Brain pericyte (primary cell): ENCODE measurements around the gene TMEM170B.

Source experiments
- DNase-seq: peaks from one replicate; pipeline ENCODE4 v3.0.0-alpha.2; 2012; ENCODE audit warnings: low read depth, low spot score

TMEM170B gene

DNA sequence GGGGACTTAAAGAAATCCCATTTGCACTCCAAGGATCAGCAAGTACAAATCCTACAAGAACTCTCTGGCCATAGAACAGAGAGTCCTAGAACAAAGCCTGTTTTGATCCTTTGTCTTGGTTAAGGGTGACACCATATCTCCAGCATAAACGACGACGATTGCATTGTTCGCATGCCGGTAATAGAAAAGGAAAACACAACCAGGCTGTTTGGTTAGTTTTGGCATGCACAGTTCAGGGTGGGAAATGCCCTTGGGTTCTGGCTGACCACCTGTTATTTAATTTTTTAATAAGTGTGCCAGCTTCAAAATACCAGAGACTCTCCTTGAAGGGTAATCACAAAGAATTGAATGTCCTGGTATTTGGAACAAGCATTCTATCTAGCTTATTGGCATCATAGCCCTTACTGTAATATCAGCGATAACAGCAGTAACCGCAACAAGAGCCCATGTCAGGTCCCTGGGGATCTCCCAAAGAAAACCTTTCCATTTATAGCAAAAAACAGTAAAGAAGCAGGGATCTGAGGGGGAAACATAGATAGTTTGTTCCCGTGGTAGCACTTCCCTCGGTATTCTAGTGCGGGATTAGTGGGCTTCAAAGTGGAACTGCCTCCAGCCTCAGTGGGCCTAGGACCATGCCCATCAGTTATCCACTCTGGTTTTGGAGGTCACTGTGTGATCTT, 77.1 kb downstream of the TMEM170B start:
- no peak for DNase-seq

DNA sequence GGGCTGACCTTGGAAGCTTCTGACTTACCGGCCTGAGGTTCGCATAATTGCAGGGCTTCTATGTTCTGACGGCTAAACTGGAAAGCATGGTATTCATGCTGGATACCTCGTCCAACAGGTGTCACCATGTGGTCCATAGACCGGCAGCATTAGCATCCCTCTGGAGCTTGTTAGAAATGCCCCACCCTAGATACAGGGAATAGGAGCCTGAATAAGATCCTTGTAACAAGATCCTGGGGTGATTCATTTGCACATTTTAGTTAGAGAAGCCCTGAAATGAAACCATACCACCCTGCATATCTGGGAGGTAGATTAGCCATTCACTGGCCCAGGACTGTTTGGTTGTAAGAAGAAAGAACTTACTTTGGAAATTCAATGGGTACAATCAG, 77.7 kb downstream of the TMEM170B start:
- no peak for DNase-seq

DNA sequence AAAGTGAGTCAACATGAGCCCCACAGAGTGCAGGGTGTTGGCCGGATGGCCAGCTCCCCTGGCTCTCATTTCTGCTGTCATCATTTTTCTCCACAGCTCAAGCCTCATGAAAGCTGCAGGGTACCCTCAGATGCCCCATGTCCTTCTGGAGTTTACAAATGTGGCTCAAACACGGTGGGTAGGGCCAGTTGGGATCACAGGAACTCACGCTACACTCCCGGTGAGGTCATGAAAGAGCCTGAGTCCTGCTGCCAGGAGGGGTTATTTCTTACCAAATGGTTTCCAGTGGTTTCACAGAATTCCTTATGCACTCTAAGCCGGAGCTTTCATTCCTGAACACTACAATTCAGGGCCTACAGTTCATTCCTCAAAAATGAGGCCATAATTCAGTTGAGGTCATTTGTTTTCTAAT, 78.7 kb downstream of the TMEM170B start:
- DNase-seq = peak; percentile 83

DNA sequence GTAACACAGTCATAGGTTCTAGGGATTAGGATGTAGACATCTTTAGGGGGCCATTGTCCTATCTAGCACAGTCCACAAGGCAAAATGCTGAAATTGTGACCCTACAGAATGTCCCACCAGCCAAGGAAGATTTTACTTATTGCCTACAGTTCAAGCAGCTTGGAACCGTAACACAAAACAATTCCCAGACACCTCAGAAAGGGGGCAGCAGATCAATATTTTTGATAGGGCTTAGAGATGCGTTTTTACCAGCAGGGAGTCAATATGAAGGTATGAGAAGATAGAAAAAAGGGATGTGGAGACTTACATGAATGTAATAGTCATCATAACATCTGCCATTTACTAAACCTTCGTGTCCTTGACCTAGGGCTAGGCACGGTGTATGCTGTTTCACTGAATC, 81.0 kb downstream of the TMEM170B start:
- DNase-seq = no peak

DNA sequence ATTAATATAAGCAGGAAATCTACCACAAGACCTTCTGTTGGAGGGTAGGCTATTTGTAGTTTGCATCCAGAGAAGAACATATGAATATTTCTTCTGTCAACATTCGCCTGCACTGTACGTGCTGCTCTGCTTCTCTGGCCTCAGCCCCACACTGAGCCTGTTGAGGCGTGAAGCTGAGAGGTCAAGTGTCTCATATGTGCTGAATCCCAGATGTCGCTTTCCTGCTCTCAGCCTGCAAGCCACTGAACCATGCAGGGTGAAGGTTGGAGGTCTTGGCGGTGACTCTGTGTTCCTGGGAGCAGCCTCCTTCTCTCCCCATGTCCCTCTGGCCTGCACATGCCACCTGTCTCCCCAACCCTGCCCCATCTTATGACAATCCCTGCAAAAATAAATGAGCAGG, 83.6 kb downstream of the TMEM170B start:
- no peak for DNase-seq

DNA sequence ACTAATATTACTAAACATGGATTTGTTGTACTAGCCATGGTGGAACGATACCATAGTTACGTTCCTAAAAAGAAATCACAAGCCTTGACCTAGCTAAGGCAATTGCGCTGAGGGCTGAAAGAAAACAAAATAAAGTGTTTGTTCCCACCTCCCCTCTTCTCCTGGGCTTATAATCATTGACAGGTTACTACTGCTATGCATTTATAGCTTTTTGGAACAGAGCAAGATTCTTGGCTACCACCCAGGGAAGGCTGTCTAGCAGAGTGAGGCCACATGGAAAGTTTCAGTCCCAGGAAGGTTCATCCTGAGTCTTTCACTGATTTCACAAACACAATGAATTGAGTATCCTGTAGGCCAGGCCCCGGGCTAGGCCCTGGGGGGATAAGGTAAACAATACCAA, 84.6 kb downstream of the TMEM170B start:
- no peak for DNase-seq

DNA sequence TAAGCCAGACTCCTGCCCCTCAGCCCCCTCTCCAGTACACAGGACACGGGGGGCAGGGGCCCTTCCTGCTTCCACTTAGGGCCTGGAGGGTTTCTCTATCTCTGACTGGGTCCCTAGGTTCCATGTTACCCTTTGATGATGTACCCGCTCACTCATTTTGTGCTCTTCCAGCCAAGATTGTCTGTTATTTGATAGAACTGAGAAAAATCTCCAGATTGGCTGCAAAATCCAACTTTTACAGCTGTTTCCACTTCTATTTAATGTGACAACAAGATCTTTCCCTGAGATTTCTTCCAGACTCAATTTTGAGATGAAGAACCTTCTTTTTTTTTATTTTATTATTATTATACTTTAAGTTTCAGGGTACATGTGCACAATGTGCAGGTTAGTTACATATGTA, 85.7 kb downstream of the TMEM170B start:
- DNase-seq = no peak

DNA sequence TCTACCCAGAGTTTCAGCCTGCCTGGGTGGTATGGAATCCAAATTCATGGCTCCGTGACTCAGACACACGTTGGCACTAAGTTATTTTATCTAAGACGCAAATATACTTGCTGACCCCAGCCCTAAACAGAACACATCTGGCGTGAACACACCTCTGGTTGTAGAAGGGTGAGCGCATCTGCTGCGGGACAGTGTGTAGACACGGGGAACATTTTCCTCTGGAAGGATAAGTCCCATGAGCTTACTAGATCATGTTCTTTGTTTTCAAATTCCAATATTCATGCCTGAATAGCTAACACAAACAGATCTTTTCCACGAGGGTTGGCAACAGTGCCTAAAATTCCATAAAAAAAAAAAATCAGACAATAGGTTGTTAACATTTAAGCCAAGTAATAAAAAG, 87.8 kb downstream of the TMEM170B start:
- DNase-seq = no peak

DNA sequence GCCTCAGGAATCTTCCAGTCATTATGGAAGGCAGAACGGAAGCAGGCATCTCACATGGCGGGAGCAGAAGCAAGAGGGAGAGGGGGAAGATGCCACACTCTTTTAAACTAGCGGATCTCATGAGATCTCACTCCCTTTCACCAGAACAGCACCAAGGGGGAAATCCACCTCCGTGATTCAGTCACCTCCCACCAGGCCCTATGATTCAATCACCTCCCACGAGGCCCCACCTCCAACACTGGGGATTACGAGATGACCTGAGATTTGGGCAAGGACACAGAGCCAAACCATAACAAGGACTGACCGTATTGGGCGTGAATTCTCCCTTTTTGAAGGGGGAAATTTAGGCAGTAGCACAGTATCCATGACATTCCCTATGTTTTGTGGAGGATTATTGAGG, 88.8 kb downstream of the TMEM170B start:
- no peak for DNase-seq

DNA sequence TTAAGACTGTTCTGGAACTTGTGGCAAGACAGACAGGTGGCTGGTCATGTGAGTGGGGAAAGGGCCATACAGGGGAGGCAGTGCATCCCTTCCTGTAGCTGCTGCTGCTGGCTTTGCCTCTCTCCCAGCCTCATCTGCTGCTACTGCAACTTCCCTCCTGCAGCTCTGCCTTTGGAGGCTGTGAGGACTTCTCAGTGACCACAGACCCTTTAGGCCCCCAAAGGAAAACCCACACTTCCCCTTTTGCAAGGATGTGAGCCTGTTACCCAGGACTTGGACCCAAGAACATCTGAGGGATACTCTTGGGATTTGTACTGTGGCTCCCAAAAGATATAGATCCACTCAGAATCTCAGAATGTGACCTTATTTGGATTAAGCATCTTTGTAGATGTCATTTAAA, 91.0 kb downstream of the TMEM170B start:
- no peak for DNase-seq

DNA sequence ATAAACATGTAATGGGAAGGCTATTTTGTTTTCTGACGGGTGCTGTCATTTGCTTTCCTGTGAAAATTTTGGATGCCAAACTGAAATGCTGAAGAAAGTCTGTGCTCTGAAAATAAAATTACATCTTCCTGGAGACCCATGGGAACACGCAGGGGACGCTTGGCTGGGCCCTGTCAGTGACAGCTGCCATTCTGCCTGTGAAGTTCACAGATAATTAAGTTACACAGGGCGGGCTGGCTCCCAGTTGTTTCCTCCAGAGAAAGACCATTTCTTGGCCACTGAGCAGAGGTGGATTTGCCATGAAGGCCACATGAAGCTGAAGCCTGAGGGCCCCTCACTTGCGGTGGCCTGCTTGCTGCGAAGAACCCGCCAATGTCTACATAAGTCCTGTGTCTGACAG, 93.5 kb downstream of the TMEM170B start:
- no peak for DNase-seq

DNA sequence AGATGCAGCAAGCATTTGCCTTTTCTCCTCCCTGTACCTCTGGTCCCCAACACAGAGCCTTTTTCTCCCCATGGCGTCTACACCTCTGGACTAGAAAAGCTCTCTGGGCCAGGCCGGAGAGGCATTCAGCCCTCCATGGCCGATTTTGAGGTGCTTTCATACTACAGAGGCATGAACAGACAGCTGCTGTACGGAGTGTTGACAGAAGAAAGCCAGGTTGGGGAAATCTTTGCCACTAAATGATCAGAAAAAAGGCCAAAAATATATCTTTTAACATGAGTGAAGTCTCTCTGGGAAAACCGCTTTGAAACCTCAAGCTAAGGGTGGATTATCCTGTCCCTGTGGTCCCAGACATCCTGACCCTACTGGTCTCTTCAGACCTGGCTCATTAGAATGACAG, 94.0 kb downstream of the TMEM170B start:
- no peak for DNase-seq

DNA sequence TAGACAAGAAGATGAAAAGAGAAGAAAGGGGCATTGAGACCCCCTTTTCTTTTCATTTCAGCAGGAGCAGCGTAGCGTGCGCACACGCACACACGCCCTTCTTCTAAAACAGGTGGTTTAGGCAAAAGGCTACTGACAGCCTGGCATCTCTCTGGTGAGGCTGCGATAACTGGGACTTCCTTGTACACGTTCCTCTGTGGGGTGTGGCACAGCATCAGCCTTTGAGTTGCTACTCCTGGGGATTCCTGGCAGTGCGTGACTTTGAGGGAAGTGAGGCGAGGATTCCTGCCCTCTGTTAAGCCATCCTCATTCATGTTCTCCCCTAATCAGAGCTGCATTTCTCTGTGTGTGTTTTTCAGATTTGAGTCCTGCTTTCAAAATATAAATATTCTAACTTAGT, 94.7 kb downstream of the TMEM170B start:
- no peak for DNase-seq

DNA sequence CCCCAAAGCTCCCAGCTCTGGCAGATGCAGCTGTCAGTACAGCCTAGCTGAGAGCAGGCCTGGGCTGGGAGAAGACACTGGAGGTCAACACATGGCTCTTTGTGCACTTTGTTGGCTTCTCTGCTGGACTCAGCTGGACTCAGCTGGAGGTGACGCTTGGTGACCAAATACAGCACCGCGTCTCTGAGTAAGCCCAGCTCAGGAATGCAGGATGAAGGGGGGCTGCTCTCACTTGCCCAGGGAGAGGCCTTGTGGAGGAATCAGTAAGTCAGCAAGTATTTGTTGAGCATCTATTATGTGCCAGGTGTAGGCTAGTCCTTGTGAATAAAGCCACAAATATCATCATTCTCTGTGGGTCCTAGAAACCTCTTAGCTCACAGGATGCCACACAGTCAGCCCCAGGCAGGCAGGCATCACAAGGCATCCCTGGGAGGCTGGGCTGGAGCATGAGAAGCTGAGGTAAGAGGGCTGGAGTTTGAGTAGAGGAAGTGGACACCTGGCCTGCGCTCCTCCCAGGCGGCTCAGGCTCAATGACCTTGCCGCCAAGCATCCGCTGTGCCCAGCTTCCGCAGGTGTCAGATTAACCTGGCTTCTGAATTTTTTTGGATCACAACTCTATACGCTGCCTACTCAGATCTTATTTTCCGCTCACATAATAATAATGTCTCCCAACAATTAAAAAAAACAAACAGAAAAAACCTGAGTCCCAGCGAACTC, 95.4 kb downstream of the TMEM170B start:
- DNase-seq = no peak
